ENCODE results near the gene LRRC52. TPM values are rescaled to one million over a fixed set of nuclear protein-coding genes. Genes with fewer than 3 reads are reported as not detected.

LRRC52 gene
- total and polyA plus RNA-seq, 2 of the 13 experiments (the other 11 are each of a cell fraction or from before 2014, with no cell fraction given), result not detected

DNA sequence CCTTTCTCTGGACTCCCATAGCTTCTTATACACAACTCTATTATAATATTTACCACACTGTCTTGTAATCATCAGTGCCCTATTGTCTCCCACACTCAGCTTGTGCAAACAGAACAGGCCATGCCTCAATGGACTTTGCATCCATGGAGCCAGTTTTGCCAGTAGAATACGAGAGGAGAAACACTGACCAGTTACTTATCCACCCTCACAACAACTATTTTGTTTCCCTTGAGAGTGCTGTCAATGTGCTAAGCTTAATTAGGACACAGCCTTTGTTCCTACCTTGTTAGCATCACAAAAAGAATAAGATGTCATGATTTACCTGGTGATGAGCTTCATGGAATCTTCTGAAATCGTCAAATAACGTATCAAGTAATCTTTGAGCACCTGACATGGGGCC is 18.1 kb upstream of the LRRC52 start (continued):
- 0 out of 2 replicates have a peak, but pooled peaks have one; percentile 24 for TF ChIP-seq NFIC (IDR thresholded peaks at IDR 0.05; ENCODE audit: low read length)
- peak; percentile 57 for TF ChIP-seq CEBPG (CRISPR knock-in tag; IDR thresholded peaks at IDR 0.05)
- no peak for TF ChIP-seq ATAD3A (CRISPR knock-in tag; IDR thresholded peaks at IDR 0.05)
- TF ChIP-seq, protein P1, sequence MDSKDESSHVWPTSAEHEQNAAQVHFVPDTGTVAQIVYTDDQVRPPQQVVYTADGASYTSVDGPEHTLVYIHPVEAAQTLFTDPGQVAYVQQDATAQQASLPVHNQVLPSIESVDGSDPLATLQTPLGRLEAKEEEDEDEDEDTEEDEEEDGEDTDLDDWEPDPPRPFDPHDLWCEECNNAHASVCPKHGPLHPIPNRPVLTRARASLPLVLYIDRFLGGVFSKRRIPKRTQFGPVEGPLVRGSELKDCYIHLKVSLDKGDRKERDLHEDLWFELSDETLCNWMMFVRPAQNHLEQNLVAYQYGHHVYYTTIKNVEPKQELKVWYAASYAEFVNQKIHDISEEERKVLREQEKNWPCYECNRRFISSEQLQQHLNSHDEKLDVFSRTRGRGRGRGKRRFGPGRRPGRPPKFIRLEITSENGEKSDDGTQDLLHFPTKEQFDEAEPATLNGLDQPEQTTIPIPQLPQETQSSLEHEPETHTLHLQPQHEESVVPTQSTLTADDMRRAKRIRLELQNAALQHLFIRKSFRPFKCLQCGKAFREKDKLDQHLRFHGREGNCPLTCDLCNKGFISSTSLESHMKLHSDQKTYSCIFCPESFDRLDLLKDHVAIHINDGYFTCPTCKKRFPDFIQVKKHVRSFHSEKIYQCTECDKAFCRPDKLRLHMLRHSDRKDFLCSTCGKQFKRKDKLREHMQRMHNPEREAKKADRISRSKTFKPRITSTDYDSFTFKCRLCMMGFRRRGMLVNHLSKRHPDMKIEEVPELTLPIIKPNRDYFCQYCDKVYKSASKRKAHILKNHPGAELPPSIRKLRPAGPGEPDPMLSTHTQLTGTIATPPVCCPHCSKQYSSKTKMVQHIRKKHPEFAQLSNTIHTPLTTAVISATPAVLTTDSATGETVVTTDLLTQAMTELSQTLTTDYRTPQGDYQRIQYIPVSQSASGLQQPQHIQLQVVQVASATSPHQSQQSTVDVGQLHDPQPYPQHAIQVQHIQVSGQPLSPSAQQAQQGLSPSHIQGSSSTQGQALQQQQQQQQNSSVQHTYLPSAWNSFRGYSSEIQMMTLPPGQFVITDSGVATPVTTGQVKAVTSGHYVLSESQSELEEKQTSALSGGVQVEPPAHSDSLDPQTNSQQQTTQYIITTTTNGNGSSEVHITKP (CRISPR knock-in tag; IDR thresholded peaks at IDR 0.05; ENCODE audit: low read depth), result no peak
- TF ChIP-seq POLR2G (IDR thresholded peaks at IDR 0.05; ENCODE audit: low read depth, low read length), result no peak
- TF ChIP-seq, protein P2, sequence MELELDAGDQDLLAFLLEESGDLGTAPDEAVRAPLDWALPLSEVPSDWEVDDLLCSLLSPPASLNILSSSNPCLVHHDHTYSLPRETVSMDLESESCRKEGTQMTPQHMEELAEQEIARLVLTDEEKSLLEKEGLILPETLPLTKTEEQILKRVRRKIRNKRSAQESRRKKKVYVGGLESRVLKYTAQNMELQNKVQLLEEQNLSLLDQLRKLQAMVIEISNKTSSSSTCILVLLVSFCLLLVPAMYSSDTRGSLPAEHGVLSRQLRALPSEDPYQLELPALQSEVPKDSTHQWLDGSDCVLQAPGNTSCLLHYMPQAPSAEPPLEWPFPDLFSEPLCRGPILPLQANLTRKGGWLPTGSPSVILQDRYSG (CRISPR knock-in tag; IDR thresholded peaks at IDR 0.05), result no peak
- TF ChIP-seq HDAC2 (CRISPR knock-in tag; IDR thresholded peaks at IDR 0.05), result peak; percentile 69; the same call in 1 of the 2 replicates
- TF ChIP-seq ZNF292 (CRISPR knock-in tag; IDR thresholded peaks at IDR 0.05; ENCODE audit: borderline replicate concordance, low read depth), result no peak
- no peak for TF ChIP-seq RFX1 (IDR thresholded peaks at IDR 0.05)
- no peak for TF ChIP-seq ZNF460 (CRISPR knock-in tag; IDR thresholded peaks at IDR 0.05; ENCODE audit: borderline replicate concordance)
- TF ChIP-seq ARHGAP35 (CRISPR knock-in tag; IDR thresholded peaks at IDR 0.05; ENCODE audit: borderline replicate concordance), result no peak
- TF ChIP-seq HOXA5 (CRISPR knock-in tag; IDR thresholded peaks at IDR 0.05), result no peak
- no peak for TF ChIP-seq ZNF17 (CRISPR knock-in tag; IDR thresholded peaks at IDR 0.05)
- no peak for TF ChIP-seq ZNF530 (CRISPR knock-in tag; IDR thresholded peaks at IDR 0.05; ENCODE audit: low read depth)
- TF ChIP-seq, protein P3, sequence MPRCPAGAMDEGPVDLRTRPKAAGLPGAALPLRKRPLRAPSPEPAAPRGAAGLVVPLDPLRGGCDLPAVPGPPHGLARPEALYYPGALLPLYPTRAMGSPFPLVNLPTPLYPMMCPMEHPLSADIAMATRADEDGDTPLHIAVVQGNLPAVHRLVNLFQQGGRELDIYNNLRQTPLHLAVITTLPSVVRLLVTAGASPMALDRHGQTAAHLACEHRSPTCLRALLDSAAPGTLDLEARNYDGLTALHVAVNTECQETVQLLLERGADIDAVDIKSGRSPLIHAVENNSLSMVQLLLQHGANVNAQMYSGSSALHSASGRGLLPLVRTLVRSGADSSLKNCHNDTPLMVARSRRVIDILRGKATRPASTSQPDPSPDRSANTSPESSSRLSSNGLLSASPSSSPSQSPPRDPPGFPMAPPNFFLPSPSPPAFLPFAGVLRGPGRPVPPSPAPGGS (CRISPR knock-in tag; IDR thresholded peaks at IDR 0.05), result no peak
- no peak for TF ChIP-seq CAMTA2 (CRISPR knock-in tag; IDR thresholded peaks at IDR 0.05; ENCODE audit: borderline replicate concordance)
- no peak for TF ChIP-seq ZFYVE20 (CRISPR knock-in tag; IDR thresholded peaks at IDR 0.05; ENCODE audit: borderline replicate concordance, low read depth)
- no peak for TF ChIP-seq MAFG (CRISPR knock-in tag; IDR thresholded peaks at IDR 0.05)
- TF ChIP-seq SRSF1 (optimal IDR thresholded peaks at IDR 0.05; ENCODE audit: low read depth, low read length), result no peak
- no peak for TF ChIP-seq CCAR2 (optimal IDR thresholded peaks at IDR 0.05; ENCODE audit: low read depth, low read length)
- TF ChIP-seq ZNF138 (CRISPR knock-in tag; IDR thresholded peaks at IDR 0.05; ENCODE audit: low read depth), result no peak
- no peak for TF ChIP-seq SMARCC2 (IDR thresholded peaks at IDR 0.05)
- no peak for TF ChIP-seq ZBTB38 (CRISPR knock-in tag; IDR thresholded peaks at IDR 0.05)
- TF ChIP-seq, protein P4, sequence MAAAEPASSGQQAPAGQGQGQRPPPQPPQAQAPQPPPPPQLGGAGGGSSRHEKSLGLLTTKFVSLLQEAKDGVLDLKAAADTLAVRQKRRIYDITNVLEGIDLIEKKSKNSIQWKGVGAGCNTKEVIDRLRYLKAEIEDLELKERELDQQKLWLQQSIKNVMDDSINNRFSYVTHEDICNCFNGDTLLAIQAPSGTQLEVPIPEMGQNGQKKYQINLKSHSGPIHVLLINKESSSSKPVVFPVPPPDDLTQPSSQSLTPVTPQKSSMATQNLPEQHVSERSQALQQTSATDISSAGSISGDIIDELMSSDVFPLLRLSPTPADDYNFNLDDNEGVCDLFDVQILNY (CRISPR knock-in tag; conservative IDR thresholded peaks at IDR 0.05), result no peak

Data from HepG2 (cell line).